ENCODE results near the gene EHBP1L1. TPM values are rescaled to one million over a fixed set of nuclear protein-coding genes. Genes with fewer than 3 reads are reported as not detected.
A peak's percentile ranks its signal among the peaks of the same experiment; 100 is the strongest.

Gene EHBP1L1
- total and polyA plus RNA-seq, 2 of the 8 experiments (the other 6 are each of a cell fraction or from before 2014, with no cell fraction given) = 4.3 to 6.6 TPM

GRCh38 chr11:65622011-65622410 is 46.2 kb downstream of the EHBP1L1 start:
- no peak for TF ChIP-seq RNF2 (IDR thresholded peaks at IDR 0.05; ENCODE audit: borderline replicate concordance, low read depth, low read length, missing control alignments, poor library complexity, severe bottlenecking)
- Histone ChIP-seq H3K9ac (replicated peaks in 1 of 4; ENCODE audit: extremely low read depth in 1 of 4, low read depth in 3 of 4, low read length in 3 of 4) (no peak overlapping the region), H2BK120ac (replicated peaks; ENCODE audit: low read depth, low read length) (no peak overlapping the region), H3K4me3 (ENCODE audit: extremely low read depth in 1 of 4, insufficient read depth in 2 of 4, low read depth in 3 of 4, low read length in 4 of 4) (no peak overlapping the region), H3K4me2 (ENCODE audit: insufficient read depth in 1 of 2, low read depth in 2 of 2, low read length in 2 of 2) (no peak overlapping the region), H2BK20ac (ENCODE audit: low read length) (no peak overlapping the region), H4K91ac (replicated peaks; ENCODE audit: insufficient read length, low read length) (no peak overlapping the region), H3K14ac (ENCODE audit: insufficient read length) (no peak overlapping the region), H2BK15ac (ENCODE audit: low read length) (no peak overlapping the region), H3K27me3 (replicated peaks in 1 of 4; ENCODE audit: control insufficient read depth in 3 of 4, extremely low read depth in 1 of 4, insufficient read depth in 3 of 4, low read length in 3 of 4) (no peaks in the 10 kb centered on the region), H4K5ac (ENCODE audit: insufficient read length, low read depth, low read length) (no peak overlapping the region), H2AK5ac (ENCODE audit: low read depth, low read length) (no peak overlapping the region), H3K4ac (replicated peaks; ENCODE audit: insufficient read length, low read depth, low read length) (no peak overlapping the region), H3K56ac (replicated peaks; ENCODE audit: insufficient read length, low read depth, low read length) (no peak overlapping the region), H3K27ac (ENCODE audit: low read depth, low read length) (no peak overlapping the region), H3K79me2 (ENCODE audit: control insufficient read depth in 1 of 2, insufficient read depth in 2 of 2, low read length in 2 of 2) (peaks cover 0 to 7% of the 10 kb centered on the region in 2 experiments; a peak in 3 of 4 replicates), H3K18ac (ENCODE audit: extremely low read depth, low read length) (no peak overlapping the region), H3K9me3 (ENCODE audit: insufficient read depth in 2 of 2, low read depth in 1 of 2, low read length in 1 of 2) (no peaks in the 10 kb centered on the region), H3K23ac (ENCODE audit: insufficient read length) (no peak overlapping the region), H2BK5ac (ENCODE audit: low read depth, low read length) (no peak overlapping the region), H2BK12ac (ENCODE audit: low read depth, low read length) (no peak overlapping the region), H3K23me2 (ENCODE audit: low read depth, low read length) (no peaks in the 10 kb centered on the region), H4K8ac (ENCODE audit: extremely low read depth, insufficient read depth, low read length) (0 out of 2 replicates have a peak overlapping the region, but pooled peaks have one; percentile 25), H3K36me3 (ENCODE audit: control insufficient read depth in 2 of 4, insufficient read depth in 4 of 4, low read length in 3 of 4) (peaks cover 11 to 59% (median 31%) of the 10 kb centered on the region in 4 experiments; a peak in 7 of 8 replicates), H3K79me1 (ENCODE audit: low read depth, low read length) (peaks cover 10% of the 10 kb centered on the region; the same call in 1 of the 2 replicates), H4K20me1 (replicated peaks in 1 of 2; ENCODE audit: control insufficient read depth in 1 of 2, insufficient read depth in 2 of 2, low read length in 2 of 2) (peaks cover 5 to 37% of the 10 kb centered on the region in 2 experiments), H2AFZ (ENCODE audit: low read length) (no peak overlapping the region), H3K4me1 (replicated peaks in 1 of 4; ENCODE audit: control insufficient read depth in 3 of 4, insufficient read depth in 4 of 4, low read length in 3 of 4) (peaks cover 0 to 1% (median 0%) of the 10 kb centered on the region in 4 experiments; a peak in 1 of 7 replicates)
- 95% methylated on average over 12 of the region's 16 CpGs; no CpG with 5 or more reads in 1 of the 2 experiments for WGBS, 2 experiments (ENCODE audit: extremely low coverage in 1 of 2, insufficient coverage in 1 of 2, insufficient read length in 1 of 2, insufficient replicate concordance in 2 of 2, low coverage in 1 of 2, low lambda C conversion rate in 2 of 2, missing lambda C conversion rate in 1 of 2)
- ChIA-PET POLR2A (ENCODE audit: partially characterized antibody) (interaction anchor here (1.3 kb wide), 1 partner anchor 22 kb away, joined by 4 read pairs; no protein-coding TSS in a partner anchor), CTCF (ENCODE audit: partially characterized antibody) (interaction anchor here (0.9 to 1.1 kb wide), 2 partner anchors 9 to 11 kb away, joined by 3 to 5 read pairs; no protein-coding TSS in a partner anchor)
- DNase-seq (ENCODE audit: low read depth in 1 of 2, low spot score in 2 of 2) (no peak), FAIRE-seq (no peak)
